Measurements from ENCODE around the gene CACNA2D2. TPM values are rescaled to one million over a fixed set of nuclear protein-coding genes. Genes with fewer than 3 reads are reported as not detected.

Gene CACNA2D2
- total RNA-seq, 1 donor from 2014 or later: under 0.01 TPM

- DNase-seq (ENCODE audit: low read depth in 2 of 2): no peak
Measured at GRCh38 chr3:50502225-50502583, 1.2 kb downstream of the CACNA2D2 start.

- DNase-seq (ENCODE audit: low read depth in 2 of 2): no peak
Measured at GRCh38 chr3:50495609-50496423, 7.6 kb downstream of the CACNA2D2 start.

GRCh38 chr3:50494126-50494525 is 9.3 kb downstream of the CACNA2D2 start:
- no peak for DNase-seq (ENCODE audit: low read depth in 2 of 2)

GRCh38 chr3:50493623-50494022 is 9.8 kb downstream of the CACNA2D2 start:
- no peak for DNase-seq (ENCODE audit: low read depth in 2 of 2)

GRCh38 chr3:50493086-50493485 is 10.3 kb downstream of the CACNA2D2 start:
- DNase-seq (ENCODE audit: low read depth in 2 of 2): no peak

GRCh38 chr3:50491023-50491422 is 12.4 kb downstream of the CACNA2D2 start:
- DNase-seq (ENCODE audit: low read depth in 2 of 2): no peak

- no peak for DNase-seq (ENCODE audit: low read depth in 2 of 2)
Measured at GRCh38 chr3:50490424-50490823, 13.0 kb downstream of the CACNA2D2 start.

- DNase-seq (ENCODE audit: low read depth in 2 of 2): no peak
Measured at GRCh38 chr3:50487181-50487580, 16.3 kb downstream of the CACNA2D2 start.

GRCh38 chr3:50486219-50486888 is 17.1 kb downstream of the CACNA2D2 start:
- no peak for DNase-seq (ENCODE audit: low read depth in 2 of 2)

GRCh38 chr3:50484722-50485121 is 18.7 kb downstream of the CACNA2D2 start:
- DNase-seq (ENCODE audit: low read depth in 2 of 2): no peak

- no peak for DNase-seq (ENCODE audit: low read depth in 2 of 2)
Measured at GRCh38 chr3:50483374-50483773, 20.1 kb downstream of the CACNA2D2 start.

GRCh38 chr3:50481992-50482391 is 21.4 kb downstream of the CACNA2D2 start:
- DNase-seq (ENCODE audit: low read depth in 2 of 2): no peak

- no peak for DNase-seq (ENCODE audit: low read depth in 2 of 2)
Measured at GRCh38 chr3:50480471-50480870, 23.0 kb downstream of the CACNA2D2 start.

- no peak for DNase-seq (ENCODE audit: low read depth in 2 of 2)
Measured at GRCh38 chr3:50479523-50479922, 23.9 kb downstream of the CACNA2D2 start.

GRCh38 chr3:50478671-50479260 is 24.7 kb downstream of the CACNA2D2 start:
- DNase-seq (ENCODE audit: low read depth in 2 of 2): no peak

GRCh38 chr3:50478051-50478450 is 25.4 kb downstream of the CACNA2D2 start:
- DNase-seq (ENCODE audit: low read depth in 2 of 2): no peak

- DNase-seq (ENCODE audit: low read depth in 2 of 2): no peak
Measured at GRCh38 chr3:50475348-50475747, 28.1 kb downstream of the CACNA2D2 start.

GRCh38 chr3:50474717-50475116 is 28.7 kb downstream of the CACNA2D2 start:
- peak in 1 of 2 donors; percentile 33 for DNase-seq (ENCODE audit: low read depth in 2 of 2)

GRCh38 chr3:50473768-50474167 is 29.7 kb downstream of the CACNA2D2 start:
- no peak for DNase-seq (ENCODE audit: low read depth in 2 of 2)

GRCh38 chr3:50472958-50473357 is 30.5 kb downstream of the CACNA2D2 start:
- DNase-seq (ENCODE audit: low read depth in 2 of 2): no peak

GRCh38 chr3:50470658-50471057 is 32.8 kb downstream of the CACNA2D2 start:
- no peak for DNase-seq (ENCODE audit: low read depth in 2 of 2)

- DNase-seq (ENCODE audit: low read depth in 2 of 2): no peak
Measured at GRCh38 chr3:50467919-50468318, 35.5 kb downstream of the CACNA2D2 start.

- no peak for DNase-seq (ENCODE audit: low read depth in 2 of 2)
Measured at GRCh38 chr3:50466177-50466576, 37.3 kb downstream of the CACNA2D2 start.
